Left renal cortex interstitium (tissue), 4 donors: ENCODE results near the gene SHCBP1L. TPM values are rescaled to one million over a fixed set of nuclear protein-coding genes. Genes with fewer than 3 reads are reported as not detected.
"Not testable (repeated sequence)": the region's sequence is repeated elsewhere in the genome, so short reads cannot be mapped to it uniquely, and the experiment has no call there.

Experiments
- DNase-seq, 4 donors: peaks; one replicate each; pipeline ENCODE4 v3.0.0-alpha.2; 2013; ENCODE audit warnings: low read depth in 4 of 4, low spot score in 2 of 4, missing footprints in 1 of 4
- polyA plus RNA-seq, 4 donors: library from polyadenylated mRNA; unstranded; fragments of 120-200 nt; gene quantifications; one replicate each; pipeline ENCODE4 v1.2.1, GENCODE V29; 2013; ENCODE audit not compliant: insufficient read length in 4 of 4

Gene SHCBP1L
- polyA plus RNA-seq, 4 donors: 0.17 to 0.62 (median 0.37) TPM

DNA sequence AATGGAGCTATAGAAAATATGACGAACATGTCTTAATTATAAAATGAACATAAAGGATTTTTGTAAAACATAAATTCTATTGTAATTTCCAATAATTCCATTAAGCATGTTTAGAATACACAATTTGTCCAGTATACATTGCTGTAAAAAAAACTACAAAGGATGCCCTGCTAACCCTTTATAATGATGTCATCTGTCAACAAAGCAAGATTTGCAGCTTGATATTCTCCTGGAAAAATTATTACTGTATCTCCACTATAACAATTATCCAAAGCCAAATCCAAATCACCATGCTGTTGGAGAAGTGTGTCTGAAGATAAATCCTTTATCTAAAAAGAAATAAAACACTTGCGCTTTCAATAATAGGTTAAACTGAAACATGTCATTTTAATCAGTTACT is 47.6 kb downstream of the SHCBP1L start:
- no peak for DNase-seq

- DNase-seq: not testable (repeated sequence)
Measured at GRCh38 chr1:182901946-182902345, 51.0 kb downstream of the SHCBP1L start.

DNA sequence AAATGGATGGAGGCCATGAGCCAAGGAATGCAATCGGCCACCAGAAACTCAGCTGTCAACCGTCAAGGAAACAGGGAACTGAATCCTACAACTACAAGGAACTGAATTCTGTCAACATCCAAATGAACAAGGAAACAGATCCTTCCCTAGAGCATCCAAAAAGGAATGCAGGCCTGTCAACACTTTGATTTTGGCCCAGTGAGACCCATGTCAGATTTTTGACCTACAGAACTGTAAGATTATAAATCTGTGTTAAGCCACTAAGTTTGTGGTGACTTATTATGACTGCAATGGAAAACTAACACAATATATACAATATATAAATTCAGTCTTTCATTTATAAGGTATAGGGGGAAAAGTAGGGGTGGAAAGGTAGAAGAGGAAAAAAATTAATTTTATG is 55.3 kb downstream of the SHCBP1L start:
- no peak for DNase-seq

- no peak for DNase-seq
Measured at GRCh38 chr1:182890927-182891610, 61.9 kb downstream of the SHCBP1L start.

- DNase-seq: no peak
Measured at GRCh38 chr1:182889997-182890396, 63.0 kb downstream of the SHCBP1L start.

- DNase-seq: no peak
Measured at GRCh38 chr1:182888736-182889531, 64.0 kb downstream of the SHCBP1L start.

GRCh38 chr1:182886985-182887384 is 66.0 kb downstream of the SHCBP1L start:
- DNase-seq: no peak

DNA sequence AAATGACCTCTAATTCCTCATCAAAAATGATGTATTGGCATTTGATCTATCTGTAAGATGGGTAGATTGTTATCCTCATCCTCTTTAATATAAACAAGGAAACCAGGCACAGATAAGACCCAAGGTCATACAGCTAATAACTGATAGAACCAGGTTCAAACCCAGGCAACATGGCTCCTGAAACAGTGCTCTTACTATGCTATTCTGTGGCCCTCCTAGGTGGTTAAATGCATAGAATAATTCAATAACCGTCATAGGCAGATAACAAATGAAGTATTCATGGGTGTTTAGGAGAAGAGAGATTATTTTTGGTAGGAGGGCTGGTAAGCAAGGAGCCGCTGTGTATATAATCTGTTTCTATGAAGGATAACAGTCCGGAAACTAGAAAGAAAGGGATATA is 67.4 kb downstream of the SHCBP1L start:
- no peak for DNase-seq

GRCh38 chr1:182884872-182885271 is 68.1 kb downstream of the SHCBP1L start:
- no peak for DNase-seq

- no peak for DNase-seq
Measured at GRCh38 chr1:182877842-182878241, 75.1 kb downstream of the SHCBP1L start.

GRCh38 chr1:182877331-182877730 is 75.6 kb downstream of the SHCBP1L start:
- DNase-seq: no peak

GRCh38 chr1:182875889-182876288 is 77.1 kb downstream of the SHCBP1L start:
- no peak for DNase-seq

GRCh38 chr1:182872881-182873280 is 80.1 kb downstream of the SHCBP1L start:
- no peak for DNase-seq

DNA sequence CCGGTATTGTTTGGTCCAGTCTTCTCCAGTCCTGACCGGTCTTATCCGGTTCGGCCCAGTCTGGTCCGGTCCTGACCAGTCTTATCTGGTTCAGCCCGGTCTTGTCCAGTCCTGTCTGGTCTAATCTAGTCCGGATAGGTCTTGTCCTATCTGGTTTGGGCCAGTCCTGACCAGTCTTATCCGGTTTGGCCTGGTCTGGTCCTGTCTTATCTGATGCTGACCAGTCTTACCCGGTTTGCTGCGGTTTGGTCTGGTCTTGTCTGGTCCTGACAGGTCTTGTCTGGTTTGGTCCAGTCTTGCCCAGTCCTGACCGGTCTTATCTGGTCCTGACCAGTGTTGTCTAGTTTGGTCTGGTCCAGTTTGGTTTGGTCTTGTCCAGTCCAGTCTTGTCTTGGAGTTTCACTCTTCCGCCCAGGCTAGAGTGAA is 83.7 kb downstream of the SHCBP1L start:
- DNase-seq: no peak

DNA sequence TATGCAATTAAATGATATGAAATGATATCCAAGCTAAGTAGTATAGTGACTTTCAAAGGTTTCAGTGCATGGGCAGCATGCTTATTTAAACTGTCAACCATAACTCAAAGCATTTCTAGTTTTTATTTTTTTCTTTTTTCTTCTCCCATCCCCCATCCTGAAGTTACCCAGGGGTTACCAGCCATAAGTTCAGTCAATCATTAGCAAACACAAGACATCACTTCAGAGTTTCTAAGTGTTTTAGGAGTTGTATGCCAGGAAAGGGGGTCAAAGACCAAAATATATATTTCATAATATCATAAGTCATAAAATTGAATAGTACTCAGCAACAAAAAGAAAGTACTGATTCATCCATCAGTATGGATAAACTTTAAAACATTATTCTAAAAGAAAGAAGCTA is 85.1 kb downstream of the SHCBP1L start:
- no peak for DNase-seq

DNA sequence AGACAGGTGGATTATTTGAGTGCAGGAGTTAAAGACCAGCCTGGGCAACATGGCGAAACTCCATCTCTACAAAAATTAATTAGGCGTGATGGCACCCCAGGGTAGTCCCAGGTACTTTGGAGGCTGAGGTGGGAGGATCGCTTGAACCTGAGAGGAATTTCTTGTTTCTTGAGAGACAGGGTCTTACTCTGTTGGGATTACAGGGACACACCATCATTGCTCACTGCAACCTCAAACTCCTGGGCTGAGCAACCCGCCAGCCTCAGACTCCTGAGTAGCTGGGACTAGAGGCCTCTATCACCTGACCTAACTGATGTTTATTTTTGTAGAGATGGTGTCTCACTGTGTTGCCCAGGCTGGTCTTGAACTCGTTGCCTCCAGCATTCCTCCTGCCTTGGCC is 89.0 kb downstream of the SHCBP1L start:
- DNase-seq: no peak

DNA sequence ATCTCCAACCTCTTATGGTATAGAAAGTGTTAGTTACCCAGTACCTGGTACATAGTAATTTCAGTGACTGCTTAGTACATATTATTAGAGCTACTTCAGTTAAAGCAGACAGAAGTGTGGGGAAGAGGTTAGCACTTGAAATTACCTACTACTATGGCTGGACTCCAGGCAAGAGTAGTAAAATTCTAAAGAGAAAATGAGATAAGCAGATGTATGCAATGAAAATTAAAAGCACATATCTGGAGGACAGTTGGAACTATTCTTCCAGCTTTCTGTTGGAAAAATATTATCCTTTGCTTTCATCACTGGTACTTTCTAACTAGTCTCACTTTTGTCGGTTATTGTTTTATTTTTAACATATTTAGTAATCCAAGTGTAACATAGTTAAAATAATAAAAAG is 90.1 kb downstream of the SHCBP1L start:
- DNase-seq: no peak

- DNase-seq: no peak
Measured at GRCh38 chr1:182861994-182862393, 91.0 kb downstream of the SHCBP1L start.

DNA sequence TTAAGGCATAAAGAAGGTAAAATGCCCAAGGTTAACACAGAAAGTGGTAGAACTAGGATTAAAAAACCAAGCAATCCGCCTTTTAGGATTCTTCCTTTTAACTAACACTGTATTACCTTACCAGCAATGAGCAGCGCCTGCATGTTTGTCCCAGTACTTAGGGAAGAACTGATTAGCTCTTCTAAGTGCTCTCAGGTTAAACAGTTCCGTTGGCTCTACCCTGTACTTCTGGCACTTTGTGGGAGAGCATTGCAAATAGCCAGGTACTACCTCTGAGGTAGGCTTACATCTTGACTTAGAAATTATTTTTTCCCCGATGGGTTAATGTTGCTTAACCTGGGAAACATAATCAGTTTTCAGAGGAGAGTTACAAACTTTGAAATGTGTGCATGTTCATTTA is 92.3 kb downstream of the SHCBP1L start:
- DNase-seq: no peak

- no peak for DNase-seq
Measured at GRCh38 chr1:182857212-182857611, 95.8 kb downstream of the SHCBP1L start.

GRCh38 chr1:182855911-182856310 is 97.1 kb downstream of the SHCBP1L start:
- no peak for DNase-seq

DNA sequence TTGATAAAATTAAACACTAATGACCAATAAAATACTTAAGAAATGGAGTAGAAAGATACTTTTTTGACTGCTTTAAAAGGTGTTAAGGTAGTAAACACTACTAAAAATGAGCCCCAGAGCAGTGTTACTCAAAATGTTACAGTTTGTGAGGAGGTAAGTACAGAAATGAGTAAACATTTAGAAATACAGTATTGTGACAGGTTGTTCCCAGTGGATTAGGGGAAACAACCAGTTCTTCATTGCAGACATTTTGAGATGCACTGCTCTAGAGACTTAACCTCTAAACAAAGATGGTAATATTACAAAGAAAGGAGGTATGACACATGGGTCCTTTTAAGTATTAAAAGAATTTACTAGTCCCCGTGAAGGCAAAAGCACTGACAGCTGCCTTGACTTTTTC is 101.1 kb downstream of the SHCBP1L start:
- no peak for DNase-seq
